HG02588 (cell line): ENCODE measurements around the gene AGRN.
"Not testable (repeated sequence)": the region's sequence is repeated elsewhere in the genome, so short reads cannot be mapped to it uniquely, and the experiment has no call there.

Experiments
- ATAC-seq: cut with Tn5 transposase; IDR thresholded peaks from one replicate; pipeline ENCODE4 v1.9.1; 2021; ENCODE audit warnings: mild to moderate bottlenecking, moderate library complexity; ENCODE audit not compliant: unreplicated experiment

AGRN gene

DNA sequence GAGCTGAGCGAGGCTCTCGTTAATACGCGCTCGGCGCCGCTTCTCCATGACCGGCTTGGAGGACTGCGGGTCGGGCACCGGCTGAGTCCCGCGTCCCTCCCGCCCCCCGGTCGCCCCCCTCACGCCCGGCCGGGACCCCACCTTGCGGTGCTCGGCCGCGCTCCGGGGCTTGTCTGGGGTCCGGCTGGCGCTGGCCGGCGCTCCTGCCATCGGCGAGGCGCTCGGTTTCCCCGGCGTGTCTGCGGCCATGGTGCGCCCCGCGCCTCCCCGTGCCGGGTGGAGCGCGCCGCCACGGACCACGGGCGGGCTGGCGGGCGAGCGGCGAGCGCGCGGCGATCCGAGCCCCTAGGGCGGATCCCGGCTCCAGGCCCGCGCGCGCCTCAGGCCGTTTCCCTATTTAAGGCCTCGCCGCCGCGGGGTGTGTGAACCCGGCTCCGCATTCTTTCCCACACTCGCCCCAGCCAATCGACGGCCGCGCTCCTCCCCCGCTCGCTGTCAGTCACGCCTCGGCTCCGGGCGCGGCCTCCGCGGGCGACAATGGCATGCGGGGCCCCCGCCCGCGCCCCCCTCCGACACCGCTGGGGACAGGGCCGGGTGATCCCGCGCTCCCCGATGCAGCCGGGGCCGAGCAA lies 20.1 kb upstream of the AGRN start, which contains the start of gene HES4:
HES4 (minus strand) TSS at position 373 of the 632 bp plus-strand sequence; CDS start at position 249, 124 bp downstream.
- ATAC-seq, result no peak

DNA sequence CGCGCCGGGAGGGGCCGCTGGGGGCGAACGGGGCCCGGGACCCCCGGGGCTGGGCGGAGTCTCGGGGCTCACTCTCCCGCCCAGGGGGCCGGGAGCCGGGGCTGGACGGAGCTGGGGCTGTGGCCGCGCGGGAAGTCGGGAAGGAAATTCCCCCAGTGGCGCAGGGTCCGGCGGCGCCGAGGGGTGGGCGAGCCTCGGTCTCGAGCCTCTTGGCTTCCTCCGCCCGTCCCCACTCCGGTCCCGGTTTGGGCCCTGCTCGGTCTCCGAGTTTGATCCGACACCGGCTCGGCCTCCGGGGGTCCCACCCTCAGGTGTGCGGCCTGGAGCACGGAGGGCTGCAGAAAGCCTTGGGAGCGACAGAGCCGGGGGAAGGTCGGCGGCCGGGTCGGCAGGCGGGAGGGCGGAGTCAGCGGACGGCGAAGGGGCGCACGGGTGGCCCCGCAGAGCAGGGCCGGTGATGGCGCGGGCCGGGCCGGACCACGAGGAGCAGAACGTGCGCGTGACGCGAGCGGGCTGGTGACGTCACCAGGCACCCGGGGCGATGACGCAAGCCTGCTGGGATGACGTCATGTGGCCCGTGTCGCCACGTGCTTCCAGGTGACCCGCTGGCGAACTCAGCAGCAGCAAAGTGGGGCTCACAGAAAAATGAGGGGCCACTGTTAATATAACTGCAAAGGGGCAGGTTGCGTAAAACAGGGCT lies 19.4 kb upstream of the AGRN start:
- no peak for ATAC-seq

DNA sequence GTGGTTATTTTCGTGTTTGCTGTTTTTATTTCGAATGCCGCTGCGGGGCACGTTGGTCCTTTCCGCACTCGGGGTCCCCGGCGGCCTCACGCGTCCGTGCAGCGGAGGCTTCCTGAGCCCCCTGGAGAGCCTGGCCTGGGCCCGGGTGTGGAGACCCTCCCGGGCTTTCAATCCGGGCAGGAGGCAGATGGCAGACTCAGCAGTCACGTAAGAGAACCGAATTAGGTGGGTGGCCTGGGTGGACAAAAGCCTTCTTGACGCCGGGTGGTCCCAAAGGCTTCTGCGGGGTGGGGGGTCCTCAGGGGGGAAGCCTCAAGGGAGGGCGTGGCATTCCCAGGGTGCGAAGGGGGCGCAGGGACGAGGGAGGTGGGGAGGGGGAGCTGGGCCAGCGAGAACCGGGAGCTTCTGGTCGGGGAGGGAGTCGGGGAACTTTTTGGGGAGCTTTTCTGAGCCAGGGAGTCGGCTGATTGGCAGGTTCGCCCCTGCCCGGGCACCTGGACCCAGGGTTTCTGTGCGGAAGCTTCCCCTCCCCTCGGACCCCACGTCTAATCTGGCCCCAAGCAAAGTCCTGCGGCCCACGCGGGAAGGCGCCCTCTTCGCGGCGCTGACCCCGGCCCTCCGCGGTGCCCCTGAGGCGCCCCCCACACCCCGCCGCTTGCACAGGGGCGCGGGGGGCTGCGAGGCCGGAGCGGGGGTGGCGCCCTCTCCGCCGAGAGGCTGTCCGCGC lies 18.7 kb upstream of the AGRN start:
- ATAC-seq, result no peak

DNA sequence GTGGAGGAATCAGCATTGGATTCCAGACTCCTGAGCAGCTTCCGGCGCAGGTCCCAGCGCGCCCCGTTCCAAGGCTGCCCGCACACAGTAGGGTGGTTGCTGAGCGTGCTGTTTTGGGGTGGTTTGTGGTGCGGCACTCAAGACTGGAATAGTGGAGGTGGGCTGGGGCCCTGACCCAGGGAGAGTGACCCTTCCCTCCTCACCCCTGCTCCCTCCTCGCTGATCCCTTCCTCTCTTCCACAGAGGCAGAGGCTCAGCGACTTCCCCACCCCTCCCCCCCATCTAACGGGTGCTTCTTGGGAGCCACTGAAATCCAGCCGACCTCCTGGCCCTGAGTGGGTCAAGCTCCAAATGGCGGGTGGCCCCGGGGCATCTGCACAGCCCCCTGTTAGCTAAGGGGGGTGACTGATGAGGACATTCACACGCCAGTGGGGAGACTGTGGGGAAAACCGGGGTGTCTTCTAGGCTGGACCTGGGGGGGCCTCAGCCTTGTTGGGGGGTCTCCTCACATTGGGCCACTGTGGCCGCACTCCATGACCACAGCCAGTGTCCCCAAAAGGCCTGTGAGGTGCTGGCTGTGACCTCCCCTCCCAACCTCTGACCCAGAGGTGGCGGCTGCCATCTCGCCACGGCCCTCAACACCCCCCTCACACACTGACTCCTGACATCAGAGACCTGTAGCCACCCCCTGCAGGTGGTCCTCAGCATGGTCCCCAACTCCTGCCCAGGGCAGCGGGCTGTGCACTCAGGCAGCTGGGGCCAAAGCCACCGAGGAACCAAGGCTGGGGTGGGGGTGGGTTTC lies 16.1 kb upstream of the AGRN start:
- ATAC-seq, result no peak

GRCh38 chr1:1004420-1004779 lies 15.5 kb upstream of the AGRN start:
- ATAC-seq, result no peak

GRCh38 chr1:1004780-1005697 lies 14.9 kb upstream of the AGRN start:
- no peak for ATAC-seq

GRCh38 chr1:1005774-1006304 lies 14.1 kb upstream of the AGRN start:
- ATAC-seq, result no peak

DNA sequence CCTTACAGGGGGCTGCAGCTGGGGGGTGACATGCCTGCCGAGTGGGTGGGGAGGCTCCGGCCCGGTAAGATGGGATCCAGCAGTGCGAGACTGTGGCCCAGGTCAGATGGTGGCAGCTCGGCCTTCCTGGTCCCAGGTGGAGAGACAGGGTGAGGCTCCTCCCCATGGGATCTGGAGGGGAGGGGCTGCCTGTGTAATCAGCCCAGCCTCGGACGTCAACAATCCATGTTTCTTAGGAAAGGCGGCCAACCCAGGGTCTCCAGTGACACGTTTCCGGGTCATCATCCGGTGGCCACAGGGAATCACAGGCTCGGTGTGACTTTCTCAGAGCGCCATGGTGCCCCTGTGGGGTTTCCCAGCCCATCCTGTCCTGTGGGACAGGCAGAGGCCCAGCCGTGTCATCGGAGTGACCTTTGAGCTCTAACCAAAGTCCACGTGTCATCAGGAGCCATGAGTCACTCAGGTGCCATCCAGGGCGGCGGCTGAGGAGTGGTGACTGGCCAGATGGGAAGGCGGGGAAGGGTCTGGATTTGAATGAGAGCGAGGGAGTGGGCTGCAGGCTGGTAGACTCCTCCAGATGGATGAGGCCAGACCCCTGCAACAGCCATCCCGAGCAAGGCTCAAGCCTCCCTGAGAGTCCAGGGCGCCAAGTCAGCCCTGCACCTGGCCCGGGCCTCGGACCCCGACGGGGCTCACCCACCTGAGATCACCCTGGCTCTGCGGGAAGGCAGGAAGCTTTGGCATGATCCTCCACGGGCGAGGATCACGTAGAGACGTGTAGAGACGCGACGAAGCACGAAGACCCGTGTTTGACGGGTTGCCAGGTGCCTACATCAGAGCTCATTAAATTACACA lies 13.4 kb upstream of the AGRN start:
- ATAC-seq, result no peak

GRCh38 chr1:1010131-1010530 lies 9.8 kb upstream of the AGRN start:
- ATAC-seq, result not testable (repeated sequence)

- no peak for ATAC-seq
Observed at GRCh38 chr1:1011396-1011949, 8.4 kb upstream of the AGRN start.

GRCh38 chr1:1012736-1013104 lies 7.2 kb upstream of the AGRN start:
- ATAC-seq, result not testable (repeated sequence)

DNA sequence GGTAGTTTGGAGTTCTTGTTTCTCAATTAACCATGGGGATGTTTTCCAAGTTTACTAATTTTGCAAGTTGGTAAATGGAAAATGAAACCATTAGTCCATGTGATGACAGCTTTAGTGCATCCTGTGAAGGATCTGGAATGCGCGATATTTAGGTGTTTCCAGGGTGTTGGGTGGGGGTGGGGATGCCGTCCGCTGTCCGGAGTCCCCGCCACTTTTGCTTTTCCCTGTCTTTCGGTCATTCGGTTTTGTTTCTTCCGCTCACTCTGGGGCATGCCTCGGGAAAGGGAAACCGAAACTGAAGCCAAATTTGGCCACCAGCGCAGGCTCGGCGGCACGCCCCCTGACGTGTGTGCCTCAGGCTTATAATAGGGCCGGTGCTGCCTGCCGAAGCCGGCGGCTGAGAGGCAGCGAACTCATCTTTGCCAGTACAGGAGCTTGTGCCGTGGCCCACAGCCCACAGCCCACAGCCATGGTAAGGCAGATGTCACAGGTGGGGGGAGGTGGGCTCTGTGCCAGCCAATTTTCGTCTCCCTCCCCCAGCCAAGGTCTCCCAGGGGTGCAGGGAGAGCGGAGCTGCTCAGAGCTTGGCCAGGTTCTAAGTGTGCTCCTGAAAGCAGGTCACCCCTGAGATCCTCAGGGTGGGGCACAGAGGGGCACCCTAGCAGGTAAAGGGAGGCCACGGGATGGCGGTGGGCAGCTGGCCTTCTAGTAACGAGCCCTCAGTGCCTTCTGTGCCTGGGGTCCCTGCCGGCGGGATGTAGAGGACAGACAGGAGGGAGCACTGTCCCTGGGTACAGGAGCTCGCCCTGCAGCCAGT lies 6.6 kb upstream of the AGRN start, which contains the start of gene ISG15:
ISG15 (plus strand) TSS at position 393 of the 817 bp plus-strand sequence; CDS start at position 470, 77 bp downstream.
- peak; percentile 75 for ATAC-seq

- no peak for ATAC-seq
Observed at GRCh38 chr1:1013922-1014648, 5.8 kb upstream of the AGRN start.

DNA sequence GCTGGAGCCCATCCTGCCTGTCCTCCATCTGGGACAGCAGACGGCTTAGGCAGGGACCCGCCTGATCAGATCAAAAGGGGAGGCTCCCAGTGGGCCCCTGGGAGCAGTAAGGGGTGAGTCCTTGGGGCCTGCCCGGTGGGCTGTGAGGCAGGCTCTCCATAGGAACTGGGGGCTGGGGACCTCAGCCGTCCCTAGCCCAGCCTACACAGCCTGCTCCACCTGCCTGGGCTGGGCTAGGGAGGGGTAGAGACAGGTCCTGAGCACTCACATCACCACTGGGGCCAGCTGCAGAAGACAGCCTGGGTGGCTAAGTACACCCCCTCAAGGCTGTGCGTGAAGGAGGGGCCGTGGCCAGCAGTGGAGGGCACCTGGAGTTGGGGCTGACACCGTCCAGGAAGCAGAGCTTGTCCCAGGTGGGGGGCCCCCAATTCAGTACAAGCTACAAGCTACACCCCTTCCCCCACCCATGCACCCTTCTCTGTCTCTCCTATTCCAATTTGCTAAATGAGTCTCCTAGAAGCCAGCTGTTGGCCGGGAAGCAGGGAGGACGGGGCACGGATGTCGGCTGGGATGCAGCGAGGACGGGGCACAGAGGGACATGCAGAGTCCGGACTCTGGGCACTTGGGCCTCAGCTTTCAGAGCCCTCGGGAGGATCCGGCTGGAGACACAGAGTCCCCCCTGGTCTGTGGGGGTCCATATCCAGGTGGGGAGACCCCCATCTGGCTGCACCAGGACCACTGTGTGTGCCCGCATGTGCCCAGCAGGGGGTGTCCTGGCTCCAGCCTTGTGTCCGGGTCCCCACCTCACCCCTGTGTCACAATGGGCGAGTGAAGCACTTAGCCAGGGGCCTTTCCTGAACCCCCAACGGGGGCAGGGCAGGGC lies 4.9 kb upstream of the AGRN start:
- no peak for ATAC-seq

DNA sequence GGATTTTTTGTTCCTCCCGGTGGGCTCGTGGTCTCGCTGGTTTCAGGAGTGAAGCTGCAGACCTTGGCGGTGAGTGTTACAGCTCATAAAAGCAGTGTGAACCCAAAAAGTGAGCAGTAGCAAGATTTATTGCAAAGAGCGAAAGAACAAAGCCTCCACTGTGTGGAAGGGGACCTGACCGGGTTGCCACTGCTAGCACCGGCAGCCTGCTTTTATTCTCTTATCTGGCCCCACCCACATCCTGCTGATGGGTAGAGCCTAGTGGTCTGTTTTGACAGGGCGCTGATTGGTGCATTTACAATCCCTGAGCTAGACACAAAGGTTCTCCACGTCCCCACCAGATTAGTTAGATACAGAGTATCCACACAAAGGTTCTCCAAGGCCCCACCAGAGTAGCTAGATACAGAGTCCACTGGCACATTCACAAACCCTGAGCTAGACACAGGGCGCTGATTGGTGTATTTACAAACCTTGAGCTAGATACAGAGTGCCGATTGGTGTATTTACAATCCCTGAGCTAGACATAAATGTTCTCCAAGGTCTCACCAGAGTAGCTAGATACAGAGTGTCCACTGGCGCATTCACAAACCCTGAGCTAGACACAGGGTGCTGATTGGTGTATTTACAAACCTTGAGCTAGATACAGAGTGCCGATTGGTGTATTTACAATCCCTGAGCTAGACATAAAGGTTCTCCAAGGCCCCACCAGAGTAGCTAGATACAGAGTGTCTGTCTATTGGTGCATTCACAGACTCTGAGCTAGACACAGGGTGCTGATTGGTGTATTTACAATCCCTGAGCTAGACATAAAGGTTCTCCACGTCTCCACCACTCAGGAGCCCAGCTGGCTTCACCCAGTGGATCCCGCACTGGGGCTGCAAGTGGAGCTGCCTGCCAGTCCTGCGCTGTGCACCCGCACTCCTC lies 2.3 kb upstream of the AGRN start:
- ATAC-seq, result not testable (repeated sequence)
